GM12892 (cell line): ENCODE measurements around the gene EGFLAM.

Experiments
- POLR2A ChIP-seq: IDR thresholded peaks from 2 replicates; pipeline ENCODE4 v1.6.1; 2011; ENCODE audit warnings: low read depth, low read length, control low read depth
- TAF1 ChIP-seq: IDR thresholded peaks from 2 replicates; pipeline ENCODE4 v1.6.1; 2011; ENCODE audit warnings: low read depth, mild to moderate bottlenecking, control low read depth, low read length, borderline replicate concordance

DNA sequence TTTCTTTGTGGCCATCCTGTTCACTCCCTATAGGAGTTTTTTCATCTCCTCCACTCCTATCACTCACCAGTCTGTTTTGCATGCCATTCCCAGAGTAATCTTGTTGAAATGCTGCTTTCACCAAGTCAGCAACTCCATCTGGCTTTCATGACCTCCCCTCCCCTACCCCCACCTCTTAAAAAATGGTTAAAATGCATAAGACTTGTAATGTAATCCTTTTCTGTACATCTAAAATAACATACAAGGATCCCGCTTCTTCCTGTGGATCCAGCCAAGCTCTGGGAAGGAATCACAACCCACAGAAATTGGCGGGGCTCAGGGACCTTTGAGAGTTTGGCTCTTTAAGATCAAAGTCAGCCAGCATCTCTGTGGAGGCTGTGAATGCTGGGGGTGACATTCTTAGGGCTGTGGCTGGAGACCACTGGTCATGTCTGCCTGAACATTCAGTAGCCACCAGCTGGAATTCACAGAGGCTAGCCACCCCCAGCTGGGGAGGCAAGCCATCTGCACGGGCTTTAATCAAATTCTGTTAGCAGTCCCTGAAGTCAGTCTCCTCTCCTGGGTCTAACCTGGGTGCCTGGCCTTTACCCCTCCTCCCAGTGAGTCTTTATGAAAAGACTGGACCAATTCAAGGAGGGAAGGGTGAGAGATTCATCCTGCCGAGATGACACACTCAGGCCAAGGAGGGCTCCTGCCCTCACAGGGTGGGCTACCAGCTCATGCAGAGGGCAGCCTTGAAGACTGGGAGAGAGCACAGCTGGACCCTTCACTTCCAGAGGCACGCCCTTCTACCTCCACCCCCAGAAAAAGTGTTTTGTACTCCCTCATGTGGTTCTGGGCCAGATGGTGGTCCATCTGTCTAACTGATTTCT, 165.2 kb downstream of the EGFLAM start:
- TF ChIP-seq POLR2A: no peak
- no peak for TF ChIP-seq TAF1
